ENCODE results near the gene LDLR.

- TF ChIP-seq EZH2phosphoT487 (IDR thresholded peaks at IDR 0.05; ENCODE audit: insufficient read depth, low read depth) (no peak), EZH2 (IDR thresholded peaks at IDR 0.05; ENCODE audit: insufficient read depth, poor library complexity, severe bottlenecking) (no peak)
Observed at GRCh38 chr19:11116507-11116906, 27.2 kb downstream of the LDLR start.

Data from GM23248 (cell line).